HFFc6 (cell line): ENCODE measurements around the gene NLGN1. TPM values are rescaled to one million over a fixed set of nuclear protein-coding genes. Genes with fewer than 3 reads are reported as not detected.

ENCODE experiments used
- DNase-seq: peaks from one replicate; pipeline ENCODE4 v3.0.0-alpha.2; 2018
- H3K27ac Mint-ChIP-seq: 2 replicates; pipeline ENCODE4 v1.8.0; 2020; ENCODE audit warnings: mild to moderate bottlenecking, mixed read lengths
- H3K27me3 Mint-ChIP-seq: 2 replicates; pipeline ENCODE4 v1.8.0; 2021; ENCODE audit warnings: mild to moderate bottlenecking, moderate library complexity, mixed read lengths; ENCODE audit not compliant: insufficient read depth
- H3K36me3 Mint-ChIP-seq: 2 replicates; pipeline ENCODE4 v1.8.0; 2021; ENCODE audit warnings: low read depth, mixed read lengths
- H3K4me1 Mint-ChIP-seq: 2 replicates; pipeline ENCODE4 v1.8.0; 2020; ENCODE audit warnings: low read depth, mixed read lengths
- H3K4me3 Mint-ChIP-seq: 2 replicates; pipeline ENCODE4 v1.8.0; 2020; ENCODE audit warnings: mild to moderate bottlenecking, moderate library complexity, mixed read lengths
- H3K9me3 Mint-ChIP-seq: 2 replicates; pipeline ENCODE4 v1.8.0; 2020; ENCODE audit warnings: mild to moderate bottlenecking, mixed read lengths
- CTCF ChIP-seq: fragments of 200-600 bp; sonication (generic); IDR thresholded peaks from 2 replicates; pipeline ENCODE4 v1.5.0; 2021; ENCODE audit warnings: antibody characterized with exemption, mild to moderate bottlenecking
- total RNA-seq, 6 experiments: library from RNA; stranded (reverse); fragmentation: NEBNext Ultra II Directional; extraction: Animal tissue kit (Norgen Biotek cat#: 25700); gene quantifications; 2 replicates in 1 of 6; 3 replicates in 5 of 6; pipeline ENCODE4 v1.2.3, GENCODE V29; 2021

The NLGN1 gene
- total RNA-seq, 6 experiments from 2014 or later, result 10.0 to 17.2 (median 15.7) TPM

- Mint-ChIP-seq H3K4me3 (peak overlapping the region; percentile 55), H3K36me3 (peaks cover 18% of the 10 kb centered on the region), H3K27me3 (peaks cover 3% of the 10 kb centered on the region), H3K27ac (peak overlapping the region; percentile 94), H3K4me1 (peaks cover 99% of the 10 kb centered on the region), H3K9me3 (peaks cover 4% of the 10 kb centered on the region; the same call in 1 of the 2 replicates)
- peak; percentile 76 for DNase-seq
- TF ChIP-seq CTCF, result no peak
These were observed 342.2 kb downstream of the NLGN1 start for GRCh38 chr3:173739726-173740125.

- no peak for DNase-seq
- H3K9me3 Mint-ChIP-seq, result peaks cover 4% of the 10 kb centered on the region; the same call in 1 of the 2 replicates
- H3K4me3 Mint-ChIP-seq, result peak overlapping the region; percentile 86
These were observed 344.9 kb downstream of the NLGN1 start for GRCh38 chr3:173742491-173742890.

GRCh38 chr3:173743111-173743510 is 345.6 kb downstream of the NLGN1 start:
- Mint-ChIP-seq H3K9me3 (peaks cover 4% of the 10 kb centered on the region; the same call in 1 of the 2 replicates), H3K4me1 (peaks cover 96% of the 10 kb centered on the region), H3K4me3 (peak overlapping the region; percentile 86), H3K27me3 (peaks cover 3% of the 10 kb centered on the region), H3K36me3 (peaks cover 22% of the 10 kb centered on the region), H3K27ac (peak overlapping the region; percentile 94)
- TF ChIP-seq CTCF, result no peak
- DNase-seq, result peak; percentile 29

More at GRCh38 chr3:173742491-173742890, 344.9 kb downstream of the NLGN1 start:
- H3K4me1 Mint-ChIP-seq, result peaks cover 96% of the 10 kb centered on the region
- peak overlapping the region; percentile 94 for H3K27ac Mint-ChIP-seq
- H3K27me3 Mint-ChIP-seq, result peaks cover 3% of the 10 kb centered on the region
- no peak for TF ChIP-seq CTCF
- peaks cover 21% of the 10 kb centered on the region for H3K36me3 Mint-ChIP-seq

GRCh38 chr3:173743516-173743915 is 346.0 kb downstream of the NLGN1 start:
- H3K9me3 Mint-ChIP-seq, result peaks cover 4% of the 10 kb centered on the region; the same call in 1 of the 2 replicates
- H3K36me3 Mint-ChIP-seq, result peaks cover 20% of the 10 kb centered on the region
- peak overlapping the region; percentile 94 for H3K27ac Mint-ChIP-seq
- peaks cover 96% of the 10 kb centered on the region for H3K4me1 Mint-ChIP-seq
- DNase-seq, result no peak
- peaks cover 3% of the 10 kb centered on the region for H3K27me3 Mint-ChIP-seq
- no peak overlapping the region; the same call in 1 of the 2 replicates for H3K4me3 Mint-ChIP-seq
- TF ChIP-seq CTCF, result no peak

GRCh38 chr3:173744479-173744878 is 346.9 kb downstream of the NLGN1 start:
- peaks cover 94% of the 10 kb centered on the region for H3K4me1 Mint-ChIP-seq
- H3K27ac Mint-ChIP-seq, result peak overlapping the region; percentile 94
- no peak for DNase-seq
- H3K27me3 Mint-ChIP-seq, result peaks cover 3% of the 10 kb centered on the region
- no peak for TF ChIP-seq CTCF
- peaks cover 4% of the 10 kb centered on the region; the same call in 1 of the 2 replicates for H3K9me3 Mint-ChIP-seq
- H3K4me3 Mint-ChIP-seq, result 0 out of 2 replicates have a peak overlapping the region, but pooled peaks have one; percentile 3
- H3K36me3 Mint-ChIP-seq, result peaks cover 14% of the 10 kb centered on the region
